Hepatocyte (in vitro differentiated cells): Measurements from ENCODE around the gene PRCC. TPM values are rescaled to one million over a fixed set of nuclear protein-coding genes. Genes with fewer than 3 reads are reported as not detected.

ENCODE experiments used
- DNase-seq: peaks from one replicate; pipeline ENCODE4 v3.0.0-alpha.2; 2016; ENCODE audit warnings: low spot score
- H2AFZ ChIP-seq: fragments of 200-600 bp; sonication (generic); 2 replicates; pipeline ENCODE4 v1.6.0; 2016; ENCODE audit warnings: antibody characterized with exemption, mild to moderate bottlenecking
- H3K27ac ChIP-seq: fragments of 200-600 bp; sonication (generic); 2 replicates; pipeline ENCODE4 v1.5.1; 2016; ENCODE audit warnings: mild to moderate bottlenecking
- H3K27me3 ChIP-seq: fragments of 200-600 bp; sonication (generic); 2 replicates; pipeline ENCODE4 v1.6.1; 2016
- H3K36me3 ChIP-seq: fragments of 200-600 bp; sonication (generic); replicated peaks from 2 replicates; pipeline ENCODE4 v1.5.1; 2016; ENCODE audit warnings: low read depth; ENCODE audit not compliant: insufficient read depth
- H3K4me1 ChIP-seq: fragments of 200-600 bp; sonication (generic); 2 replicates; pipeline ENCODE4 v1.5.1; 2016; ENCODE audit warnings: mild to moderate bottlenecking, moderate library complexity; ENCODE audit not compliant: insufficient read depth
- H3K4me2 ChIP-seq: fragments of 200-600 bp; sonication (generic); 2 replicates; pipeline ENCODE4 v1.6.0; 2016
- H3K4me3 ChIP-seq: fragments of 200-600 bp; sonication (generic); 2 replicates; pipeline ENCODE4 v1.5.1; 2016; ENCODE audit warnings: mild to moderate bottlenecking
- H3K79me2 ChIP-seq: fragments of 200-600 bp; sonication (generic); 2 replicates; pipeline ENCODE4 v1.6.0; 2017; ENCODE audit warnings: mild to moderate bottlenecking
- H3K9me2 ChIP-seq: fragments of 200-600 bp; sonication (generic); replicated peaks from 2 replicates; pipeline ENCODE4 v1.6.0; 2017; ENCODE audit warnings: mild to moderate bottlenecking; ENCODE audit not compliant: insufficient read depth
- H3K9me3 ChIP-seq: fragments of 200-600 bp; sonication (generic); 2 replicates; pipeline ENCODE4 v1.5.1; 2016; ENCODE audit warnings: low read depth, mild to moderate bottlenecking
- H4K20me1 ChIP-seq: fragments of 200-600 bp; sonication (generic); 2 replicates; pipeline ENCODE4 v1.6.0; 2016; ENCODE audit warnings: mild to moderate bottlenecking; ENCODE audit not compliant: insufficient read depth, poor library complexity, severe bottlenecking
- CTCF ChIP-seq: fragments of 200-600 bp; sonication (generic); IDR thresholded peaks from 2 replicates; pipeline ENCODE4 v1.5.1; 2016; ENCODE audit warnings: antibody characterized with exemption, mild to moderate bottlenecking; ENCODE audit not compliant: poor library complexity
- EZH2 ChIP-seq: fragments of 200-600 bp; sonication (generic); IDR thresholded peaks from 2 replicates; pipeline ENCODE4 v1.6.1; 2016; ENCODE audit warnings: antibody characterized with exemption, mild to moderate bottlenecking, borderline replicate concordance
- EZH2phosphoT487 ChIP-seq: fragments of 200-600 bp; sonication (generic); IDR thresholded peaks from one replicate; pipeline ENCODE4 v1.6.1; 2018; ENCODE audit warnings: antibody characterized with exemption, mild to moderate bottlenecking, low read depth, moderate library complexity; ENCODE audit not compliant: unreplicated experiment, severe bottlenecking
- WGBS: methylation state at CpG from one replicate; pipeline ENCODE4 v1.1.6; 2016; ENCODE audit warnings: low lambda C conversion rate; ENCODE audit errors: missing lambda C conversion rate; 5-methylcytosine and 5-hydroxymethylcytosine counted together
- polyA plus RNA-seq: library from polyadenylated mRNA; unstranded; fragments of >200 nt; fragmentation: Nextera tagmentation; extraction: Ambion mirVana; gene quantifications from 2 replicates; pipeline ENCODE4 v1.2.1, GENCODE V29; 2016
- total RNA-seq: library from RNA; depleted of rRNA; stranded (reverse); fragments of >200 nt; gene quantifications from 2 replicates; pipeline ENCODE4 v1.2.3, GENCODE V29; 2014

The PRCC gene
- total and polyA plus RNA-seq, 2 experiments from 2014 or later: 35.9 to 108 TPM

DNA sequence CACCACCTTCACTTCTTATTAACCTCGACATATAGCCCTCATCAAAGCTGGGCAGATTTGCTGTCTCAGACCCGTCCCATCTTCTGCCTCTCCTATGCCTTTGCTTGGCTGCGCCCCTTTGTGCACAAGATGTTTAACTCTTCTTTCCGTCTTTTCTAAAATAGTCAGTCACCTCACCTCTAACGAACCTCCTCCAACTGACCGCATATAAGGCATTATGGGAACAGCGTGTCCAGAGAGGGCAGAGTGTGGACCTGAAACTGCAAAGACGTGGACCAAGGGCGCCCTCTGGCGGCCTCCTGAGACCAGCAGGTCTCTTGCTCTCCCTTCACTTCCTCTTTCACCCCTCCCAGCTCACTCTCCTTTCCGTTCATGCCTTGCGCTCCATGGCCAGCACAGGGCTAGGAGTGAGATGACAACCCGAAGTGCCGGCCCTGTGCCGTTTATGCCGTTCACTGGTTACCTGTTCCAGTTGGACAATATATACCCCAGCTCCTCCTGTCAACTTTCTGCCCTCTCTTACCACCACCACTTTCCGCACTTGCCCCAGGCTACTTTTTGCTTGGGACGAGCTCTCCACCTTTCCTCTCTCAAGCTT lies 41.6 kb upstream of the PRCC start:
- Histone ChIP-seq H3K79me2 (peaks cover 67% of the 10 kb centered on the region), H2AFZ (no peak overlapping the region), H3K9me2 (no peaks in the 10 kb centered on the region), H3K36me3 (no peaks in the 10 kb centered on the region), H3K4me3 (peak overlapping the region; percentile 4), H3K9me3 (no peaks in the 10 kb centered on the region), H3K27me3 (no peaks in the 10 kb centered on the region), H3K4me2 (peak overlapping the region; percentile 89), H4K20me1 (peaks cover 28% of the 10 kb centered on the region), H3K4me1 (peaks cover 35% of the 10 kb centered on the region), H3K27ac (no peak overlapping the region)
- DNase-seq: peak; percentile 94
- TF ChIP-seq CTCF (peak; percentile 97), EZH2phosphoT487 (no peak), EZH2 (no peak)
- WGBS: 17% methylated on average over 18 of the region's 18 CpGs

DNA sequence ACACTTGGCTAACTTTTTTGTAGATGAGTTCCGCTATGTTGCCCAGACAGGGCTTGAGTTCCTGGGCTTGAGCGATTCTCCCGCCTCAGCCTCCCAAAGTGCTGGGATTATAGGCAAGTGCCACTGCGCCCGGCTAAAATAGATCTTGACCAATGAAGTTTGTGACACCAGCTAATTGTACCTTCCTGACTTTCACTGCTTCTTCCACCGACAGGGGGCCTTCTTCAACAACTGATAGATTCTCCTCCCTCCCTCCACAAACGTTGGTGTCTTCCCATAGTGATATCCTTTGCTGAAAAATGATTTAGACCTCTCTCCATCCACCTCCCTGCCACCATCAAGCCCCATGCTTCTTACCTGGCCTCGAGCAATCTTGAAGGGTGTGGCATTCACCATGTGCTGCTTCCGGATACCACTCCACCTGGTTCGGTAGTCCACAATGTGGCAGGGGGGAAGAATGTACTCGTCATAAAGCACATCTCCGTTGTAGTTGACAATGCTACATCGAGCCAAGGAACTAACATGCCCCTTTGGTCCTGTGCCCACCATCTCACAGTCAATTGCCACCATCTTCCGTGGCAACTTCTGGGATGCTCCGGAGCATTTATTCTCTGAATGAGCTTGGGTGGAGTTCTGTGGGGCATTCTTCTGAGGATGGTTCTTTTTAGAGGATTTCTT lies 40.6 kb upstream of the PRCC start:
- H2AFZ ChIP-seq: no peak overlapping the region
- no peak overlapping the region for H3K27ac ChIP-seq
- TF ChIP-seq EZH2phosphoT487 (no peak), CTCF (peak; percentile 63), EZH2 (no peak)
- peak overlapping the region; percentile 89 for H3K4me2 ChIP-seq
- no peaks in the 10 kb centered on the region for H3K36me3 ChIP-seq
- H3K4me3 ChIP-seq: peak overlapping the region; percentile 4
- WGBS: 57% methylated on average over 15 of the region's 15 CpGs
- H3K27me3 ChIP-seq: no peaks in the 10 kb centered on the region
- no peaks in the 10 kb centered on the region for H3K9me2 ChIP-seq
- peaks cover 35% of the 10 kb centered on the region for H3K4me1 ChIP-seq
- no peaks in the 10 kb centered on the region for H3K9me3 ChIP-seq
- H4K20me1 ChIP-seq: peaks cover 28% of the 10 kb centered on the region
- peaks cover 71% of the 10 kb centered on the region for H3K79me2 ChIP-seq
- peak; percentile 77 for DNase-seq

DNA sequence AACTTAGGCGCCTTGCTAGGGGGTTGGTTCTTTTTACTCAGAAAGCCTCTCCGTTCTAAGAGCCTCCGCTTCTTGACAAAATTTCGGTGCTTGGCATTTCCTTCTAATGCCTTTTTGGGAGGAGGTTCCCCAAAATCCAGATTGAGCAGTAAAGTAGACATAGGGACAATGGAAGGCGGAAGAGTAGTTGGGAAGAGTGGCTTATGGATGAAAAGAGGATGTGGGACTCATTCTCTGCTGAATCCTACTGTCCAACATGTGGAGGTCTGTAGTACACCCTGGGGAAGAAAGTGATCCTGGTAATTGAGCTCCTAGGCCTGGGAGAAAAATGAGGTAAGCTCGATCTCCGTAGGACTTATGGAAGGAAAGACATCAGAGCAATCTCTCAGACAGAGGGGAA lies 39.8 kb upstream of the PRCC start:
- H3K4me1 ChIP-seq: peaks cover 35% of the 10 kb centered on the region
- no peak overlapping the region for H2AFZ ChIP-seq
- H3K79me2 ChIP-seq: peaks cover 71% of the 10 kb centered on the region
- DNase-seq: no peak
- H3K4me3 ChIP-seq: peak overlapping the region; percentile 68
- 70% methylated on average over 7 of the region's 7 CpGs for WGBS
- H3K9me3 ChIP-seq: no peaks in the 10 kb centered on the region
- no peaks in the 10 kb centered on the region for H3K27me3 ChIP-seq
- H4K20me1 ChIP-seq: peaks cover 28% of the 10 kb centered on the region
- H3K27ac ChIP-seq: peak overlapping the region; percentile 99
- H3K4me2 ChIP-seq: peak overlapping the region; percentile 89
- TF ChIP-seq EZH2phosphoT487 (no peak), CTCF (no peak), EZH2 (no peak)
- H3K36me3 ChIP-seq: no peaks in the 10 kb centered on the region
- H3K9me2 ChIP-seq: no peaks in the 10 kb centered on the region
